Testis (tissue), 3 donors: ENCODE data around the gene C2CD4B. TPM values are rescaled to one million over a fixed set of nuclear protein-coding genes. Genes with fewer than 3 reads are reported as not detected.

Experiments used
- DNase-seq: peaks from one replicate; pipeline ENCODE4 v3.0.0-alpha.2; 2019
- H3K27ac ChIP-seq, 2 donors: fragments of 200-600 bp; sonication (generic); one replicate each; pipeline ENCODE4 v1.5.1; 2019
- H3K27me3 ChIP-seq: fragments of 200-600 bp; sonication (generic); one replicate; pipeline ENCODE4 v1.5.1; 2019
- H3K36me3 ChIP-seq: fragments of 200-600 bp; sonication (generic); one replicate; pipeline ENCODE4 v1.5.1; 2017; ENCODE audit warnings: low read depth; ENCODE audit errors: missing control alignments
- H3K4me1 ChIP-seq: fragments of 200-600 bp; sonication (generic); one replicate; pipeline ENCODE4 v1.5.1; 2019
- H3K4me3 ChIP-seq, 2 donors: fragments of 200-600 bp; sonication (generic); one replicate each; pipeline ENCODE4 v1.5.1; 2017 to 2019
- H3K9me3 ChIP-seq: fragments of 200-600 bp; sonication (generic); one replicate; pipeline ENCODE4 v1.5.1; 2017
- POLR2A ChIP-seq: fragments of 450-650 bp; IDR thresholded peaks from one replicate; pipeline ENCODE4 v1.6.1; 2017; ENCODE audit warnings: antibody characterized with exemption, mild to moderate bottlenecking, moderate library complexity
- WGBS, 2 donors: methylation state at CpG; one replicate each; pipeline ENCODE4 v1.1.5; 2018; 5-methylcytosine and 5-hydroxymethylcytosine counted together
- intact Hi-C: fragments of 100-400 bp; cut with DNase I; formaldehyde crosslinking; loops from one replicate; pipeline ENCODE4 v1.15.1; 2023; ENCODE audit warnings: low total_unique reads
- polyA plus RNA-seq: library from polyadenylated mRNA; stranded (reverse); fragments of 350-450 nt; fragmentation: Illumina TruSeq; extraction: RNeasy Lipid Tissue Mini Kit (QIAGEN cat#74804); gene quantifications from one replicate; pipeline ENCODE4 v1.2.3, GENCODE V29; 2014; ENCODE audit warnings: low read depth, low replicate concordance; ENCODE audit not compliant: insufficient read depth
- total RNA-seq, 2 donors: library from RNA; depleted of rRNA; stranded (reverse); fragments of >200 nt; gene quantifications; one replicate each; pipeline ENCODE4 v1.2.3, GENCODE V29; 2016
- TF ChIP-seq, protein P1 (sequence below), 3 experiments: fragments of 450-650 bp in 2 of 3; fragments of 200-600 bp in 1 of 3; sonication (generic) in 1 of 3; IDR thresholded peaks; one replicate each; pipeline ENCODE4 v1.5.1; 2016 to 2019; ENCODE audit warnings: antibody characterized with exemption in 3 of 3, mild to moderate bottlenecking in 2 of 3, moderate library complexity in 1 of 3

The C2CD4B gene
- total and polyA plus RNA-seq, 3 donors from 2014 or later = 0.26 to 2.9 (median 2.7) TPM

GRCh38 chr15:62147149-62147548 lies 17.9 kb downstream of the C2CD4B start:
- no peaks in the 10 kb centered on the region for H3K36me3 ChIP-seq

GRCh38 chr15:62145015-62145735 lies 19.9 kb downstream of the C2CD4B start:
- intact Hi-C loops = no loop called here
- Histone ChIP-seq H3K27ac (no peak overlapping the region), H3K4me1 (peaks cover 3% of the 10 kb centered on the region), H3K36me3 (no peaks in the 10 kb centered on the region), H3K9me3 (no peaks in the 10 kb centered on the region), H3K4me3 (no peak overlapping the region), H3K27me3 (no peaks in the 10 kb centered on the region)
- DNase-seq = no peak
- TF ChIP-seq POLR2A = no peak
- TF ChIP-seq, protein P1, sequence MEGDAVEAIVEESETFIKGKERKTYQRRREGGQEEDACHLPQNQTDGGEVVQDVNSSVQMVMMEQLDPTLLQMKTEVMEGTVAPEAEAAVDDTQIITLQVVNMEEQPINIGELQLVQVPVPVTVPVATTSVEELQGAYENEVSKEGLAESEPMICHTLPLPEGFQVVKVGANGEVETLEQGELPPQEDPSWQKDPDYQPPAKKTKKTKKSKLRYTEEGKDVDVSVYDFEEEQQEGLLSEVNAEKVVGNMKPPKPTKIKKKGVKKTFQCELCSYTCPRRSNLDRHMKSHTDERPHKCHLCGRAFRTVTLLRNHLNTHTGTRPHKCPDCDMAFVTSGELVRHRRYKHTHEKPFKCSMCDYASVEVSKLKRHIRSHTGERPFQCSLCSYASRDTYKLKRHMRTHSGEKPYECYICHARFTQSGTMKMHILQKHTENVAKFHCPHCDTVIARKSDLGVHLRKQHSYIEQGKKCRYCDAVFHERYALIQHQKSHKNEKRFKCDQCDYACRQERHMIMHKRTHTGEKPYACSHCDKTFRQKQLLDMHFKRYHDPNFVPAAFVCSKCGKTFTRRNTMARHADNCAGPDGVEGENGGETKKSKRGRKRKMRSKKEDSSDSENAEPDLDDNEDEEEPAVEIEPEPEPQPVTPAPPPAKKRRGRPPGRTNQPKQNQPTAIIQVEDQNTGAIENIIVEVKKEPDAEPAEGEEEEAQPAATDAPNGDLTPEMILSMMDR (IDR thresholded peaks at IDR 0.05) = no peak
- 92 to 94% methylated on average over 10 of the region's 10 CpGs for WGBS, 2 donors

More at GRCh38 chr15:62147149-62147548, 17.9 kb downstream of the C2CD4B start:
- H3K27ac ChIP-seq = no peak overlapping the region
- no peaks in the 10 kb centered on the region for H3K4me1 ChIP-seq
- no peaks in the 10 kb centered on the region for H3K9me3 ChIP-seq
- intact Hi-C loops = no loop called here
- no peaks in the 10 kb centered on the region for H3K27me3 ChIP-seq
- H3K4me3 ChIP-seq = no peak overlapping the region
- no peak for DNase-seq
- 96 to 99% methylated on average over 3 of the region's 3 CpGs for WGBS, 2 donors
- TF ChIP-seq, protein P1 (IDR thresholded peaks at IDR 0.05) = no peak
- no peak for TF ChIP-seq POLR2A

- Histone ChIP-seq H3K4me3 (no peak overlapping the region), H3K36me3 (no peaks in the 10 kb centered on the region), H3K4me1 (peaks cover 7% of the 10 kb centered on the region), H3K27ac (no peak overlapping the region), H3K27me3 (no peaks in the 10 kb centered on the region), H3K9me3 (no peaks in the 10 kb centered on the region)
- no peak for TF ChIP-seq POLR2A
- TF ChIP-seq, protein P1 (IDR thresholded peaks at IDR 0.05) = no peak
- 84 to 86% methylated on average over 3 of the region's 3 CpGs for WGBS, 2 donors
- intact Hi-C loops = no loop called here
- DNase-seq = no peak
Measured at GRCh38 chr15:62142736-62143135, 22.3 kb downstream of the C2CD4B start.

GRCh38 chr15:62141643-62142588 lies 23.2 kb downstream of the C2CD4B start:
- Histone ChIP-seq H3K4me1 (peaks cover 9% of the 10 kb centered on the region), H3K36me3 (no peaks in the 10 kb centered on the region), H3K9me3 (no peaks in the 10 kb centered on the region), H3K27ac (no peak overlapping the region), H3K27me3 (no peaks in the 10 kb centered on the region), H3K4me3 (no peak overlapping the region)
- TF ChIP-seq, protein P1 (IDR thresholded peaks at IDR 0.05) = no peak
- TF ChIP-seq POLR2A = no peak
- intact Hi-C loops = no loop called here
- DNase-seq = no peak
- WGBS, 2 donors = 42 to 47% methylated on average over 5 of the region's 5 CpGs
